Prostate gland (tissue), 2 donors: ENCODE measurements around the gene WRNIP1. TPM values are rescaled to one million over a fixed set of nuclear protein-coding genes. Genes with fewer than 3 reads are reported as not detected.

Experiments
- DNase-seq: peaks from one replicate; pipeline ENCODE4 v3.0.0-alpha.2; 2019; ENCODE audit warnings: low spot score
- H3K27ac ChIP-seq, 2 donors: fragments of 200-600 bp; sonication (generic); 2 replicates each; pipeline ENCODE4 v1.5.1; 2017 to 2019
- H3K27me3 ChIP-seq: fragments of 200-600 bp; sonication (generic); replicated peaks from 2 replicates; pipeline ENCODE4 v1.5.1; 2019; ENCODE audit not compliant: insufficient read depth
- H3K36me3 ChIP-seq, 2 donors: fragments of 200-600 bp; sonication (generic); 1 replicate in 1 of 2; 2 replicates in 1 of 2; pipeline versions ENCODE4 v1.5.1 to v1.8.1; 2017 to 2019
- H3K4me1 ChIP-seq: fragments of 200-600 bp; sonication (generic); replicated peaks from 2 replicates; pipeline ENCODE4 v1.5.1; 2019
- H3K4me3 ChIP-seq, 2 donors: fragments of 200-600 bp; sonication (generic); 2 replicates each; pipeline ENCODE4 v1.5.1; 2017 to 2019
- H3K9me3 ChIP-seq: fragments of 200-600 bp; sonication (generic); 2 replicates; pipeline ENCODE4 v1.5.1; 2017
- POLR2A ChIP-seq: fragments of 450-650 bp; IDR thresholded peaks from one replicate; pipeline ENCODE4 v1.6.1; 2016; ENCODE audit warnings: antibody characterized with exemption, mild to moderate bottlenecking
- POLR2AphosphoS5 ChIP-seq: sonication (generic); formaldehyde crosslinking; IDR thresholded peaks from one replicate; pipeline ENCODE4 v1.6.1; 2017; ENCODE audit warnings: antibody characterized with exemption
- WGBS: methylation state at CpG from one replicate; pipeline ENCODE4 v1.1.5; 2018; 5-methylcytosine and 5-hydroxymethylcytosine counted together
- intact Hi-C: fragments of 100-400 bp; cut with DNase I; formaldehyde crosslinking; loops from one replicate; pipeline ENCODE4 v1.14.2; 2022
- total RNA-seq, 2 donors: library from RNA; depleted of rRNA; stranded (reverse); fragments of >200 nt; gene quantifications; one replicate each; pipeline ENCODE4 v1.1.0, GENCODE V29; 2016
- TF ChIP-seq, protein P1 (sequence below), 4 experiments: fragments of 200-600 bp in 2 of 4; fragments of 450-650 bp in 2 of 4; sonication (generic) in 2 of 4; IDR thresholded peaks; 1 replicate in 3 of 4; 2 replicates in 1 of 4; pipeline ENCODE4 v1.5.1; 2016 to 2019; ENCODE audit warnings: antibody characterized with exemption in 4 of 4, mild to moderate bottlenecking in 2 of 4, moderate library complexity in 2 of 4

WRNIP1 gene
- total RNA-seq, 2 donors from 2014 or later = 89.6 to 90.0 TPM

DNA sequence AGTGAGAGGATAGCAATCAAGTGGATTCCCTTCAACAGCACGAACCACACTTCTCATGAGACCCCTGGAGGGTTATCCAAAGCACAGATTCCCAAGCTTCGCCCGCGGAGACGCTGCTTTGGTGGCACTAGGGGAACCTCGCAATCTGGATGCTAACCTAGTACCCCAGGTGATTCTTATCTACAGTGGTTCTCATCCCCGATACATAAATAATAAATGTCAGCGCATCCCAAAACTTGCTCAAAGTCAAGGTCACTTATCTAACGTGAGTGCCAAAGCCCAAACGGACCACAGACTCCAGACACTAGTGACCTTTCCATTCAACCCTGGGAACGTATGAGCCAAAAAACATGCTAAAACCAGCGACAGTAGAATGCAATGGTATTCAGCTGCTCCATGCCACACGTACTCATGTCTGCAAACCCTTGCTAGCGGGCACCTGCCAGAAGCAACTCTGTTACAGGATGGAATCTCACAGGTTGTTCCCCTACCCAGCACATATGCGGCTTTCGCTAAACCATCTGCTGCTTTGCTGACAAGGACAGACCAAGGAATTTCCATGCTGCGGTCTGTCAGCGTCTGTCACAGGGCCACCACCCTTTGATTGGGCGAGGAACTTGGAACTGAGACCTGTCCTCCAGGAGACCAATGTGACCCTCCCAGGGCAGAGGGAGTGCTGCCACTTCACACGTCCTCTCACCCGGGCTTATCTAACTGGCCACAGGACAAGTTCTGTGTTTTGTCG is 31.3 kb upstream of the WRNIP1 start:
- TF ChIP-seq POLR2A (no peak), POLR2AphosphoS5 (no peak)
- TF ChIP-seq, protein P1, sequence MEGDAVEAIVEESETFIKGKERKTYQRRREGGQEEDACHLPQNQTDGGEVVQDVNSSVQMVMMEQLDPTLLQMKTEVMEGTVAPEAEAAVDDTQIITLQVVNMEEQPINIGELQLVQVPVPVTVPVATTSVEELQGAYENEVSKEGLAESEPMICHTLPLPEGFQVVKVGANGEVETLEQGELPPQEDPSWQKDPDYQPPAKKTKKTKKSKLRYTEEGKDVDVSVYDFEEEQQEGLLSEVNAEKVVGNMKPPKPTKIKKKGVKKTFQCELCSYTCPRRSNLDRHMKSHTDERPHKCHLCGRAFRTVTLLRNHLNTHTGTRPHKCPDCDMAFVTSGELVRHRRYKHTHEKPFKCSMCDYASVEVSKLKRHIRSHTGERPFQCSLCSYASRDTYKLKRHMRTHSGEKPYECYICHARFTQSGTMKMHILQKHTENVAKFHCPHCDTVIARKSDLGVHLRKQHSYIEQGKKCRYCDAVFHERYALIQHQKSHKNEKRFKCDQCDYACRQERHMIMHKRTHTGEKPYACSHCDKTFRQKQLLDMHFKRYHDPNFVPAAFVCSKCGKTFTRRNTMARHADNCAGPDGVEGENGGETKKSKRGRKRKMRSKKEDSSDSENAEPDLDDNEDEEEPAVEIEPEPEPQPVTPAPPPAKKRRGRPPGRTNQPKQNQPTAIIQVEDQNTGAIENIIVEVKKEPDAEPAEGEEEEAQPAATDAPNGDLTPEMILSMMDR (IDR thresholded peaks at IDR 0.05) = no peak
- intact Hi-C loops = no loop called here
- no peaks in the 10 kb centered on the region for H3K9me3 ChIP-seq
- DNase-seq = no peak
- H3K27ac ChIP-seq = no peak overlapping the region
- H3K4me1 ChIP-seq = no peaks in the 10 kb centered on the region
- H3K36me3 ChIP-seq = no peaks in the 10 kb centered on the region
- 94% methylated on average over 22 of the region's 22 CpGs for WGBS
- H3K27me3 ChIP-seq = no peaks in the 10 kb centered on the region
- no peak overlapping the region for H3K4me3 ChIP-seq

- TF ChIP-seq POLR2AphosphoS5 = no peak
- TF ChIP-seq, protein P1 (IDR thresholded peaks at IDR 0.05) = no peak
- TF ChIP-seq POLR2A = no peak
- H3K27me3 ChIP-seq = no peaks in the 10 kb centered on the region
- H3K4me1 ChIP-seq = no peaks in the 10 kb centered on the region
- DNase-seq = no peak
- WGBS = 82% methylated on average over 2 of the region's 2 CpGs
- H3K36me3 ChIP-seq = no peaks in the 10 kb centered on the region
- no peaks in the 10 kb centered on the region for H3K9me3 ChIP-seq
- no peak overlapping the region for H3K27ac ChIP-seq
- no peak overlapping the region for H3K4me3 ChIP-seq
- intact Hi-C loops = no loop called here
These were observed 30.6 kb upstream of the WRNIP1 start for GRCh38 chr6:2734488-2735166.

DNA sequence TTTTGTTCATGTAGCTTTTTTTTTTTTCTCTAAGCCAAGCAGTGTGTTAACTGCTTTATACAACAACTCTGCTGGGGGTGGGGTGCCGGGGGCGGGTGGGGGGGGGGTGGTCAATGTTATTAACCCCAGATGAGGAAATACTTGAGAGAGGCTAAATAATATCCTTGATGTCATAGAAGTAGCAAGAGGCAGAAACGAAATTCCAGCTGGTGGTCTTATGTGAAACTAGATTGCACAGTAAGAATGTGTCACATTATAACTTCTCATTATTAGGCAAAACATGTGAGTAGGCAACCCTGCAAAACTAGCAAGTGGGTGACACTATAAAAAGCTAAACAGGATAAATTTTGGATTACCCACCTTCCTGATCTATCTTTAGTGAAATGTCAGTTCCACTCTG is 27.3 kb upstream of the WRNIP1 start:
- H3K36me3 ChIP-seq = no peaks in the 10 kb centered on the region
- intact Hi-C loops = no loop called here
- no peak for DNase-seq
- H3K4me1 ChIP-seq = no peaks in the 10 kb centered on the region
- no peaks in the 10 kb centered on the region for H3K27me3 ChIP-seq
- TF ChIP-seq POLR2A (no peak), POLR2AphosphoS5 (no peak)
- TF ChIP-seq, protein P1 (IDR thresholded peaks at IDR 0.05) = no peak
- no peaks in the 10 kb centered on the region for H3K9me3 ChIP-seq
- WGBS = 62% methylated on average over 3 of the region's 3 CpGs
- H3K4me3 ChIP-seq = no peak overlapping the region
- no peak overlapping the region for H3K27ac ChIP-seq

DNA sequence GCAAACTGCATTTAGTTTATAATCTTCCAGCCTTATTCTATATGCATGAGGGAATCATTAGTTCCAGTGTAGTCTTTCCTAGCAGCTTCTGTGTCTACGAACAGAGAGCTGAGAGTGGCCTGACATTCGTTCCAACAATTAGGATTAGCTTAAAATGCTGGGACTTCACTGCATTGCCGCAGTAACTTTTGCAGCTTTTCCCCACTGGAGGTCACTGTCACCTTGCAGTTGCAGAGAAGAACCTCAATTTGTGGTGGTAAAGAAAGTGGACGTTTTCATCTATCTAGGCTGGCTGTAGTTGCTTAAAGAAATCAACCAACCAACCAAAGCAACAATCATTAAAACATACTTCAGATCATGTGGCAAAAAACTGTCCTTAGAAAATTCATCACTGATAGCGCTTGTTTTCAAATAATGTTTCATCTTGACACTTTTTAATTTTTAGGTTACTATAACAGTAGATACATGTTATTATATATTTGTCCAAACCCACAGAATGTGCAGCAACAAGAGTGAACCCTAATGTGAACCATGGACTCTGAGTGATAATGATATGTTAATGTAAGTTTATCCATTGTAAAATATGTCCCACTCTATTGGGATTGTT is 26.7 kb upstream of the WRNIP1 start:
- no peak overlapping the region for H3K4me3 ChIP-seq
- no peak overlapping the region for H3K27ac ChIP-seq
- intact Hi-C loops = no loop called here
- WGBS = 28% methylated on average over 5 of the region's 5 CpGs
- TF ChIP-seq POLR2AphosphoS5 (peak; percentile 27), POLR2A (no peak)
- TF ChIP-seq, protein P1 (IDR thresholded peaks at IDR 0.05) = peak; percentile 28 to 73 (median 54)
- DNase-seq = peak; percentile 43
- H3K4me1 ChIP-seq = no peaks in the 10 kb centered on the region
- no peaks in the 10 kb centered on the region for H3K36me3 ChIP-seq
- no peaks in the 10 kb centered on the region for H3K27me3 ChIP-seq
- H3K9me3 ChIP-seq = no peaks in the 10 kb centered on the region
